OCI-LY7 (cell line): ENCODE results near the gene RNF103.

Source experiments
- CTCF ChIP-seq: fragments of 200-600 bp; sonication (generic); conservative IDR thresholded peaks from 2 replicates; pipeline ENCODE4 v1.5.1; 2014; ENCODE audit warnings: mild to moderate bottlenecking, antibody characterized with exemption, low read length, moderate library complexity, mixed read lengths
- EZH2phosphoT487 ChIP-seq: fragments of 200-600 bp; sonication (generic); IDR thresholded peaks from 2 replicates; pipeline ENCODE4 v1.6.1; 2018; ENCODE audit warnings: low read depth, borderline replicate concordance, mild to moderate bottlenecking, mixed run types, antibody characterized with exemption, low read length, moderate library complexity, mixed read lengths

- TF ChIP-seq EZH2phosphoT487 (no peak), CTCF (no peak)
These were observed 26.5 kb upstream of the RNF103 start for GRCh38 chr2:86650188-86650587.
